SK-N-MC (cell line): ENCODE results near the gene LHFPL3.

Experiments used
- EZH2 ChIP-seq: fragments of 200-600 bp; sonication (generic); IDR thresholded peaks from one replicate; pipeline ENCODE4 v1.6.1; 2017; ENCODE audit warnings: antibody characterized with exemption
- POLR2AphosphoS5 ChIP-seq: IDR thresholded peaks from 2 replicates; pipeline ENCODE4 v1.6.1; 2012; ENCODE audit warnings: mild to moderate bottlenecking, low read depth, low read length, borderline replicate concordance

DNA sequence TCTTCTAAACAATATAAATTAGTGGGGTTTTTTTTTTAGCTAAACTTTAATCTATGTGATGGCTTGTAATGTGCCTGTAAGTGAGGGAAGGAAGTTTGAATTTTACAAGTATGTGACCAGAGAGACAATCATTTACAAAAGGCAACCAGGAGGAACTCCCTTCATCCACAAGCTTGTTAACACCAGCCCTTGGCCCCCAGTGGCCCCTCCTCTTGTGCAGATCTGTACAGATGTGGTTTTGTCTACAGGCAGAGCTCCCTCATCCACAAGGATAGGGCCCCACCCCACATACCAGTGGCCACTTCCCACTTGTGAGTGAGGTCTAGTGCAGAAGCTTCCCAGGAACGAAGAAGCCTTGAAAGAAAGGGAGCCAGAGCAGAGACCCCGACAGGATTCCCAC, 451.5 kb downstream of the LHFPL3 start:
- TF ChIP-seq EZH2 (no peak), POLR2AphosphoS5 (no peak)
